Muscle layer of duodenum (tissue), 2 donors: ENCODE data around the gene USP20.

Experiments used
- H3K27ac ChIP-seq: one replicate; pipeline ENCODE4 v1.7.0; 2013; ENCODE audit warnings: mild to moderate bottlenecking, low read length
- H3K27me3 ChIP-seq: one replicate; pipeline ENCODE4 v1.7.0; 2013; ENCODE audit warnings: low read depth, mild to moderate bottlenecking, control low read depth, low read length
- H3K36me3 ChIP-seq, 2 donors: one replicate each; pipeline ENCODE4 v1.7.0; 2013; ENCODE audit warnings: low read length in 2 of 2, control low read depth in 1 of 2, mild to moderate bottlenecking in 1 of 2; ENCODE audit not compliant: insufficient read depth in 2 of 2, control insufficient read depth in 1 of 2
- H3K4me1 ChIP-seq, 2 donors: one replicate each; pipeline ENCODE4 v1.7.0; 2013; ENCODE audit warnings: low read length in 2 of 2, mild to moderate bottlenecking in 2 of 2, control low read depth in 1 of 2, moderate library complexity in 1 of 2; ENCODE audit not compliant: insufficient read depth in 2 of 2, control insufficient read depth in 1 of 2
- H3K4me3 ChIP-seq, 2 donors: one replicate each; pipeline ENCODE4 v1.7.0; 2013; ENCODE audit warnings: low read length in 2 of 2, low read depth in 1 of 2, mild to moderate bottlenecking in 1 of 2
- H3K9me3 ChIP-seq, 2 donors: one replicate each; pipeline ENCODE4 v1.7.0; 2013; ENCODE audit warnings: low read length in 2 of 2, control low read depth in 1 of 2, mild to moderate bottlenecking in 1 of 2; ENCODE audit not compliant: control insufficient read depth in 1 of 2
- donor health status: healthy.

Gene USP20

DNA sequence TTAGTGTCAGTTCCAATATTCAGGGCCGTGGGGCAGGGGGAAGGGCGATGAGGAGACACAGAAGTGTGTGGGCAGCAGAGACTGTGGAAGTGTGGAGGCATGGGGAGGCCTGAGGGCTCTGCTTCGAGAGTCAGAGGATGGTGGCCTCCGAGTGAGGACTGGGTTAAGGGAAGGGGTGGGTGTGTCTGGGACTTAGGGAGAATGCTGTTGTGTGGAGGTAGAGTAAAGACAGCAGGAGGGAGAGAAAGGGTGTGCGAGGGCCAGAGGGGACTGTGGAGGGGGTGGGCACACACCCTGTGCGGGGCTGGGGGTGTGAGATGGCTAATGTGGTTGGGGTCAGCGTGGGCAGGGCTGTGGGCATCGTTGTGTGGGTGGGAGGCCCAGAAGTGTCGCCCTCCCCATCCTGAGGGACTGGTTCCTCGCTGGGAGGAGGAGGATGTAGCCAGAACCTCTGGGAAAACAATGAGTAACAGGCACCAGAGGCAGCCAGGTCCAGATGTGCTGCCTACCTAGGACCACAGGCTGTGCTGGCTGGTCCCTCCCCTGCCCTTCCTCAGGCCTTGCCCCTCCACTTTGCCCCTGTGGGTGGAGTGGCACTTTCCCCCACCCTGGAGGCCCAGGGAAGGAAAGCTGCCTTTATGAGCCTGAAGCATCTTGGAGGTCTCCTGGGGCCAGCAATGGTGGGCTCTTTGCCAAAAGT, 4.2 kb downstream of the USP20 start:
- no peaks in the 10 kb centered on the region for H3K36me3 ChIP-seq

DNA sequence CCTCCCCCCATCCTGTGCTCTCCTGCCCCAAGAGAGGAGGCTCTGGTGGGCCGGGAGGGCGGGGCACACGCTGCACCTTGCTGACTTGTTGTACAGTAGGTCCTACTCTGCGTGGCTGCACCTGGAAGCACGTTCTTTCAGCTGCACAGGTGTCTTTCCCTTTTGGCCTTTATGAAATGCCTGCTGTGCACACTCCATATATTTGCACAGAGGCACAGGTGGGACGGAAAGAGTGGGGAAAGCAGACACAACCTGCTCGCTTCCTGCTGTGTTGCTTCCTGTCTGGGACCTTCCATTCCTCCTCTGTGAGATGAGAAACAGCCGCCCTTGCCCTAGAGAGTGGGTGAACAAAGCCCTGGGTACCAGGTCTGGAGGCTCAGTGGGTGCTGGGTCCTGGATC, 4.8 kb downstream of the USP20 start:
- no peaks in the 10 kb centered on the region for H3K36me3 ChIP-seq
- H3K4me1 ChIP-seq = peaks cover 7 to 14% of the 10 kb centered on the region in 2 donors
- no peaks in the 10 kb centered on the region for H3K9me3 ChIP-seq
- H3K4me3 ChIP-seq = no peak overlapping the region
- no peaks in the 10 kb centered on the region for H3K27me3 ChIP-seq
- no peak overlapping the region for H3K27ac ChIP-seq

More for the DNA sequence above, 4.2 kb downstream of the USP20 start:
- H3K27me3 ChIP-seq = no peaks in the 10 kb centered on the region
- H3K9me3 ChIP-seq = no peaks in the 10 kb centered on the region
- H3K27ac ChIP-seq = no peak overlapping the region
- H3K4me1 ChIP-seq = peaks cover 7 to 15% of the 10 kb centered on the region in 2 donors
- no peak overlapping the region for H3K4me3 ChIP-seq

DNA sequence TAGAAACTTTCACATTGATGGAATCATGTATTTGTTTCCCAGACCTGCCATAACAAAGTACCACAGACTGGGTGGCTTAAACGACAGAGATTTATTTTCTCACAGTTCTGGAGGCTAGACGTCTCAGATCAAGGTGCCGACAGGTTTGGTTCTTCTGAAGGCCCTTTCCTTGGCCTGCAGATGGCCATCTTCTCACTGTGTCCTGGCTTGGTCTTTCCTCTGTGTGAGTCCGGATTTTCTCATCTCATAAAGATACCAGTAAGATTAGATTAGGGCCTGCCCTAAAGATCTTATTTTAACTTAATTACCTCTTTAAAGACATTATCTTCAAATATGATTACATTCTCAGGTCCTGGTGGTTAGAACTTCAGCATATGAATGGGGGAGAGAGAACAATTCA, 5.8 kb downstream of the USP20 start:
- H3K27ac ChIP-seq = no peak overlapping the region
- no peaks in the 10 kb centered on the region for H3K27me3 ChIP-seq
- H3K9me3 ChIP-seq = no peaks in the 10 kb centered on the region
- no peaks in the 10 kb centered on the region for H3K36me3 ChIP-seq
- peaks cover 7 to 12% of the 10 kb centered on the region in 2 donors for H3K4me1 ChIP-seq
- no peak overlapping the region for H3K4me3 ChIP-seq

DNA sequence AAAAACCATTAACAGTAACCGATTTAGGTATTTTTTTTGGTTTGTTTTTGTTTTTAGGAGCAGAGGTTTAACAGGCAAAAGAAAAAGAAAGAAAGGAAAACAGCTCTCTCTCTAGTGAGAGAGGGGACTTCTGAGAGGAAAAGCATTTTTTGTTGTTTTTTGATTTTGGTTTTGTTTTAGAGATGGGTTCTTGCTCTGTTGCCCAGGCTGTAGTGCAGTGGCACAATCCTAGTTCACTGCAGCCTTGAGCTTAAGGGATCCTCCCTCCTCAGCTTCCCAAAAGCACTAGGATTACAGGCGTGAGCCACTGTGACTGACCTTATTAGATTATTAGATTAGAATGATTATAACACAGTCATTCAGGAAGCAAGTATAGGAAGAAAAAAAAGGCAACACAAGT, 10.1 kb downstream of the USP20 start:
- Histone ChIP-seq H3K36me3 (peaks cover 0 to 4% of the 10 kb centered on the region in 2 donors), H3K9me3 (no peaks in the 10 kb centered on the region), H3K27me3 (no peaks in the 10 kb centered on the region), H3K4me3 (no peak overlapping the region), H3K4me1 (no peaks in the 10 kb centered on the region), H3K27ac (no peak overlapping the region)

DNA sequence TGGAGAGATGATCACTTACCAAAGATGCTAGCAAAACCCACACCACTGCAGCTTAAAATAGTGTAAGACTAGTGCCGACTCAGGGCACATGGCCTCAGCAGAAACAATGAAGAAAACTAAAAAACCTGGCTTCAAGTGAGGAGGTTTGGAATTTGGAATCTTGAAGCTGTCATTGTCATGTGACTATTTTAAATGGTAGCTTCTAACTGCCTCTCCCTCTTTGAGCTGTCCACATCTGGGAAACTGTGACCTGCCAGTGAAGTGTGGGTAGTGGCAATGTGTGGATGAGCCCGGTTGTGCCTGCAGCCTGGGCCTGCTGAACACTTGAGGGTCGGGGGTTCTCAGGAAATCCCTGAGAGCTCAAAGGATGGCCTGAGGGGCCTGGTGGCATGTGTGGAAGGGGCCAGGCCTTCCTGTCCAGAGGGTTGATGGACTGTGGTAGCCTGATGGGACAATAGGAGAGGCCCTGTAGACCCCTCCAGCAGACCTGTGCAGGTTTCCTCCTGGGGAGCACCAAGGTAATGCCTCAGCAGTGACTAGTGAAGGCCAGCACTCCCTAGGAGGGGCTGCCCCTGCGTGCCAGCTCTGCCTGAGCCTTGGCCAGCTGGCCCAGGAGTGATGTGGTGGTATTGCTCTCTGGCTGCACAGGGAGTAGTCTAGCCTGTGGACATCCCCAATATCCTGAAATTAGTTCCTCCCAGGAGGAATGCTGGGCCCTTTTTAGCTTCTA, 13.6 kb downstream of the USP20 start:
- H3K27ac ChIP-seq = no peak overlapping the region

DNA sequence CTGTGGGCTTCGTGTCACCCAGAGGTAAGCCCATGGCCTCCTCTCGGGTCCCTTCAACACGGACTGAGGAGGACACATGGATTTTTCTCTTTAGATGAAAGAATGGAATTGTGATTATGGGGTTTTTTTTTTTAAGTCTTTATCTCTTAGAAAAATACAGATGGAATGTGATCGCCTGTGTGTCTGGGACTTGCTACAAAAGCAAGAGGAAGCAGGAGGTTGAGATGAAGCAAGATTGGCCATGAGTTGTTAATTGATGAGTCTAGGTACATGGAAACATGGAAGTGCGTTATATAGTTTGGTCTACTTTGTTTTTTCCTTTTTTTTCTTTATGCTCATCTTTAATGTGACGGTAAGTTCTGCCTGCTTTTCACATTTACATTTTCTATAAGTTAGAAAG, 14.6 kb downstream of the USP20 start:
- H3K27ac ChIP-seq = no peak overlapping the region
- peaks cover 31 to 41% of the 10 kb centered on the region in 2 donors for H3K36me3 ChIP-seq
- H3K4me1 ChIP-seq = no peaks in the 10 kb centered on the region
- no peaks in the 10 kb centered on the region for H3K27me3 ChIP-seq
- no peaks in the 10 kb centered on the region for H3K9me3 ChIP-seq
- no peak overlapping the region for H3K4me3 ChIP-seq

More for the DNA sequence above, 13.6 kb downstream of the USP20 start:
- Histone ChIP-seq H3K4me3 (no peak overlapping the region), H3K36me3 (peaks cover 21 to 34% of the 10 kb centered on the region in 2 donors), H3K9me3 (no peaks in the 10 kb centered on the region), H3K27me3 (no peaks in the 10 kb centered on the region), H3K4me1 (no peaks in the 10 kb centered on the region)

DNA sequence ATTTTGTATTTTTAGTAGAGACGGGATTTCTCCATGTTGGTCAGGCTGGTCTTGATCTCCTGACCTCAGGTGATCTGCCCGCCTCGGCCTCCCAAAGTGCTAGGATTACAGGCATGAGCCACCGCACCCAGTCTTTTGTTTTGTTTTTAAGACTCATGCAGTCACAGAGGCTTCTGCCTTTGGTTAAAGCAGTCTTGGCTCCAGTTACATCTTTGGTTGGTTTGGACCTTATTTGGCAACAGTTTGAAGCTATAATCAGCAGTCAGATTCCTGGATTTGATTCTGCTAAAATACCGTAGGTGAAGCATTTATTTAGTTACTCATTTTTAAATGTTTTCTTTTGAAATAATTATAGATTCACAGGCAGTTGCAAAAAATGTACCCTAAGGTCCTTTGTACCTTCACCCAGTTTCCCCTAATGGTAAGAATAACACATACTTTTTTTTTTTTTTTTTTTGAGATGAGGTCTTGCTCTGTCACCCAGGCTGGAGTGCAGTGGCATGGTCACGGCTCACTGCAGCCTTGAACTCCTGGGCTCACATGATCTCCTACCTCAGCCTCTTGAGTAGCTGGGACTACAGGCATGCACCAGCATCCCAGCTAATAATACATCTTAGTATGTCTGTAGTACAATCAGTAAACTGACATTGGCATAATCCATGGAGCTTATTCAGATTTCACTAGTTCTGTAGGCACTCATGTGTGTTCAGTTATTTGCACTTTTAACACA, 15.7 kb downstream of the USP20 start:
- no peaks in the 10 kb centered on the region for H3K4me1 ChIP-seq
- no peak overlapping the region for H3K27ac ChIP-seq
- H3K9me3 ChIP-seq = no peaks in the 10 kb centered on the region

DNA sequence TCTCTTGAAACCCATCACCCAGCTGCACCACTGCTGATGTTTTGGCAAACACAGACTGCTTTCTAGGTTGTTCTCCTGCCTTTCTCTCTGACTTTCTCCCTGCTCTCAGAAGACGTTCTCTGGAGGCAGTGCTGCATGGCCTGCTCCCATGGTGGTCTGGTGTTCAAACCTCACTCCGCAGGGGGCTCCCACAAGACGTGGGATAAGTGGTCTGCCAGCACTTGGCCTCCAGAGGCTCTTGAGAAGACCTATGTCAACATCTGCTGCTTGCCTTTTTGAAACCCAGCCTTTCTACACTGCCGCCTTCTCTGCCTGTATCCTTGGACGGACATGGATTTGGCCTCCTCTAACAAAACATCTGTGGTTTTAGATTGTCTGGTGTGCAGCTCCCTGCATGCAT, 16.6 kb downstream of the USP20 start:
- H3K4me3 ChIP-seq = no peak overlapping the region
- no peak overlapping the region for H3K27ac ChIP-seq
- no peaks in the 10 kb centered on the region for H3K27me3 ChIP-seq
- H3K4me1 ChIP-seq = no peaks in the 10 kb centered on the region
- H3K9me3 ChIP-seq = no peaks in the 10 kb centered on the region
- peaks cover 40 to 57% of the 10 kb centered on the region in 2 donors for H3K36me3 ChIP-seq

More for the DNA sequence above, 15.7 kb downstream of the USP20 start:
- H3K36me3 ChIP-seq = peaks cover 36 to 49% of the 10 kb centered on the region in 2 donors
- H3K27me3 ChIP-seq = no peaks in the 10 kb centered on the region
- H3K4me3 ChIP-seq = no peak overlapping the region

DNA sequence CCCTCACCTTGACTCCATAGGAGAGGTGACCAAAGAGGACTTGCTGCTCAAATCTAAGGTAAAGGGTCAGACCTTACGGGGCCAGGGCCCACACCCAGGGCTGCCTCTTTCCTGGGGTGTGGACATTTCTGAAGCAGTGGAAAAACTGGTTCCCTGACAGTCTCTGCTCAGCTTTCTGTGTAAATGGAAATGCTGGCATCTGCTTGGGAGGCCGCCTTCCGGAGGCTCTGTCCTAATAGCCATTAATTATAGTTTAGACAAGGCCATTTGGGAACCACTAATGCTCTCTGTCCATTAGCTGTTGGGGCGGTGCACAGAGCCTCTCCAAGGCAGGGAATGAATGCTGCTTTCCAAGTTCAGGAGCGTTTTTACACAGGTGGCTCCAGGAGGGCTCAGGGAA, 17.3 kb downstream of the USP20 start:
- Histone ChIP-seq H3K27ac (no peak overlapping the region), H3K9me3 (no peaks in the 10 kb centered on the region), H3K4me3 (no peak overlapping the region), H3K27me3 (no peaks in the 10 kb centered on the region), H3K36me3 (peaks cover 43 to 63% of the 10 kb centered on the region in 2 donors), H3K4me1 (no peaks in the 10 kb centered on the region)

DNA sequence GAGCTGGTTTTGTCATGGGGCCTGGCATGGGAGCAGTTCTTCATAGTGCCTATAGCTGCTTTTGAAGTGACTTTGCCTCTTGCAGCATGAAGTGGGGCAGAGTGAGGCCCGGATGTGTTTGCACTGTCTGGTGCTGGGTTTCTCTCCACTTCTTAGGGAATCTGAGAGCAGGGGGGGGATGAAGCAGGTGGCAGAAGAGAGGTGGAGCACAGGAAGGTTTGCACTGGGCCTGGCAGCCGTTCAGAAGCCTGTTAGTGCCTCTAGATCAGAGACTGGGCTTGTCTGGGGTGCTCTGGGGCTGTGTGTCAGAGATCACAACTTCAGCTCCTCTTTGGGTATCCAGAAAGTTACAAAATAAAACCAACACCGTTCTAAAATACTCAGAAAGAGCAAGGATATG, 18.4 kb downstream of the USP20 start:
- Histone ChIP-seq H3K36me3 (peaks cover 47 to 74% of the 10 kb centered on the region in 2 donors), H3K4me1 (no peaks in the 10 kb centered on the region), H3K9me3 (no peaks in the 10 kb centered on the region), H3K4me3 (no peak overlapping the region), H3K27ac (no peak overlapping the region), H3K27me3 (no peaks in the 10 kb centered on the region)

DNA sequence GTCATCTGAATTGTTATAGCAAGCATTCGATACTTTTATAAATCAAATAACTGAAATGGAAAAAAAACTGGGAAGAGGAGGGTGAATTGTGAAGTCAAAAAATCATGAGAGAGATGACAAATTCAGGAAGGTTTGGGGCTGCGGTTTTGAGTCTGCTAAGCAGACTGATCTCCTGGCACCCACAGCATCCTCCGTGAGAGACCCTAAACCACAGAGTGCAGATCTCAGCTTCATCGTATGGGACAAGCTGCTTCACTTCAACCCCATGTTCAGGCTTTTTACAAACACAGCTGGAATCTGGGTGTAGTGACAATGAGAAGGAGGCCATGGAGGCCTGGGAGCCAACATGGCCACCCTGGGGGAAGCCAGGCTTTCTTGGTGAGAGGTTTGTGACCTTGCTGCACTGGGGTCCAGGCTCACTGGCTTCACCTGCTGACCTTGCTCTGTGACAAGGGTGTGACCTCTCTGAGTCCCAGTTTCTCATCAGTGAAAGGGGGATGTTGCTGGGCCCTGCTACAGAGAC, 19.4 kb downstream of the USP20 start:
- Histone ChIP-seq H3K4me1 (no peaks in the 10 kb centered on the region), H3K4me3 (no peak overlapping the region), H3K36me3 (peaks cover 51 to 78% of the 10 kb centered on the region in 2 donors), H3K27ac (no peak overlapping the region), H3K9me3 (no peaks in the 10 kb centered on the region), H3K27me3 (no peaks in the 10 kb centered on the region)
